HG02970 (cell line): ENCODE data around the gene COQ6.
"Not testable (repeated sequence)": the region's sequence is repeated elsewhere in the genome, so short reads cannot be mapped to it uniquely, and the experiment has no call there.

ENCODE experiments used
- ATAC-seq: cut with Tn5 transposase; IDR thresholded peaks from one replicate; pipeline ENCODE4 v1.9.1; 2021; ENCODE audit warnings: mild to moderate bottlenecking, moderate library complexity, moderate number of reproducible peaks; ENCODE audit not compliant: unreplicated experiment, low FRiP score

Gene COQ6

DNA sequence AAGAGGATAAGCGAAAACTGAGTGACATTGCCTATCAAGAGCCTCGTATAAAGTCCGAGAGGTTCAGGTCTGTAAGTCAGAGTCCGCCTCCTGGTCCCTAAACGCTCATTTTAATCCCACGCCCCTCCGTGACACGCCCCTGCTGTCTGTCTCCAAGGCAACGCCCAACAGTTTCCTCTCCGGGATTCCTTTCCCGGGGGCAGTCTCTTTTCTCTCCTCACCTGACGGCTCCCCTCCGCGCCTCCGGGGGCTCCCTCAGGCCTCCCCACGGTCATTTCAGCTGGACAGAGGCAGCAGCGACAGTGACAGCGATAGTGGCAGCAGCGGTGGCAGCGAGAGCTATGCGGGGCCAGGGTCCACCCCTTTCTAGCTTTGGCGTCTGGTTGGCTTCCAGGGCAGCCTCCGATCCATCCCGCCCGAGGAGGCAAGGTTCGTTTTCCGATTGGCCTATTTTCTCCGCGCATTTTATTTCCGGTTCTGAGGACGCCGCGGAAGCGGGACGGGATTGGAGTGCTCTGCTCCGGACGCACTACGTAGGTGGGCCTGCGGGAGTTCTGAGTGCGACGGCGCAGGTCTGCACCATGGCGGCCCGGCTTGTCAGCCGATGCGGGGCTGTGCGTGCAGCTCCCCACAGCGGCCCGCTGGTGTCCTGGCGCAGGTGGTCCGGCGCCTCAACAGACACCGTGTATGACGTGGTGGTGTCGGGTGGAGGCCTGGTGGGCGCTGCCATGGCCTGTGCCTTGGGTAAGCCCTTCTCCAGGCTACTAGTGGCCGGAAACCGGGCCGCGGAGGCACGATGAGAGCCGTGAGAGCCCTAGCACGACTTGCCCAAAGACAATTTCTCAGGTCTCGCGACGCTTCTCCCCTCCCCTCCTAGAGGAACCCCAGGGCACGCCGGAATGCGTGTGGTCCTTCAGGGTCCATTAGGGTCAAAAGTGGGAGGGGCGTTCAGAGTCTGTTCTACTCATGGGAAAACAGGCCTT, at the start of gene COQ6, which contains the start of gene FAM161B:
COQ6 (plus strand) TSS at position 551 of the 983 bp plus-strand sequence; CDS start at position 582, 31 bp downstream.
FAM161B (minus strand) TSS at position 343 of the 983 bp plus-strand sequence; CDS start at position 275, 68 bp downstream.
- ATAC-seq, result peak; percentile 87

DNA sequence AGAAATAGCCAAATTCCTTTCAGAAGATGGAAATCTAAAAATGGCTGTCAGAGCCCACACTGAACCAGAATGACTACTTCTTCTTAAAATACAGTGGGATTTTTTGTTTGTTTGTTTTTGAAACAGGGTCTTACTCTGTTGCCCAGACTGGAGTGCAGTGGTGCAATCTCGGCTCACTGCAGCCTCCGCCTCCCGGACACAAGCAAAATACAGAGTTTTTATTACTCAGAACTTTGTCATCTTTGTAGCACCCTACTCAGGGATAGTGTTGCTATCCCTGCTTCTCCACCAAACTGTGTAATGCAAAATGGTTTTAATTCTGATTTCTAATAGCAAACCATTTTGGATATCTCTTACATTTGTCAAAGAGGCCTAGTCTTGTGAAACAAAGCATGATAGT, 47.1 kb upstream of the COQ6 start:
- no peak for ATAC-seq

DNA sequence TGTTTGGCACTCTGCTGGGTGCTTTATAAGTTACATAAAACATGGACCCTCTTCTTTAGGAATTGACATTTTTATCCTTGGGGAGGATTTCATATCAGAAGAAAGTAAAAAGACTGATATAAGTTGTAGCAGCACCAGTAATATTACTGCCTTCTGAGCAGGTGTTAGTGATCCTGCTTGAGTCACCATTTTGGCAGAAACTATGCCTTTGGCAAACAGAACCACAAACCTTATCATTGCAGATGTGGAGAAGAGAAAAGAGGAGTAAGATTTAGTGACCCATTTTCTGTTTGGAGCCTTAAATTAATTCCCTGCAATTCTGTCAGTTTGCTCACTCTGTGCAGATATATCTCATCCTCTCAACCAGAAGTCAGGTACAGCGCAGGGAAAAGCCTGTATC, 40.4 kb upstream of the COQ6 start:
- ATAC-seq, result no peak

DNA sequence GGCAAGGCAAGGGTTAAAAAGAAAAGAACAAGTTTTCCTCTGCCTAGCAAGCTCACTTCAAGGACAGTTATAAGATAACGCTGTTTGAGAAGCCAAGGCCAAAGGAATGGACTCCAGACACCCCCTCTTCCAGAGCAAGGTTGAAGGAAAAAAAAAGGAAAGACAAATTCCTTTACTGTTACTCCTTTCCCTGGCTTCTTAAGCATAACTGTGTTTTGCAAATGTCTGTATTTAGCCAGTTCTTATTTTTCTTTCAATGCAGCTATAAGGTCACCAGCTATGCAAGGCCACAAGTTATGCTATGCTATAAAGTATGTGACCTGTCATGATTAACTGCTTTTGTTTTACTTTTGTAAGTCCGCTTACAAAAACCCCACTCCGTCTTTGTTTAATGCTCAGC, 36.8 kb upstream of the COQ6 start:
- ATAC-seq, result no peak

DNA sequence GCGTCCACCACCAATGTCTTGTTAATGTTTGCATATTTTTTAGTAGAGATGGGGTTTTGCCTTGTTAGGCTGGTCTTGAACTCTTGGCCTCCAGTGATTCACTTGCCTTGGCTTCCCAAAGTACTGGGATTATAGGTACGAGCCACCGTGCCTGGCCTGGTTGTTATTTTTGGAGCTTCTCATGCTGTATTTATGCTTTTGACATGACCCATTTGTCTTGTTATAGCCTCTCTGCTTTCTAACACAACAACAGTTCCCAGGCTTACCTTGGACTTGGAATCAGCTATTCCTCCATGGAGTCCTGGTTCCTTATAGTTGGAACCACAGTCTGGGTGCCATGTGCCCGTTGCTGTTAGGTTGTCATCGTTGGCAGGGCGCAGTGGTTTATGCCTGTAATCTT, 33.8 kb upstream of the COQ6 start:
- no peak for ATAC-seq

DNA sequence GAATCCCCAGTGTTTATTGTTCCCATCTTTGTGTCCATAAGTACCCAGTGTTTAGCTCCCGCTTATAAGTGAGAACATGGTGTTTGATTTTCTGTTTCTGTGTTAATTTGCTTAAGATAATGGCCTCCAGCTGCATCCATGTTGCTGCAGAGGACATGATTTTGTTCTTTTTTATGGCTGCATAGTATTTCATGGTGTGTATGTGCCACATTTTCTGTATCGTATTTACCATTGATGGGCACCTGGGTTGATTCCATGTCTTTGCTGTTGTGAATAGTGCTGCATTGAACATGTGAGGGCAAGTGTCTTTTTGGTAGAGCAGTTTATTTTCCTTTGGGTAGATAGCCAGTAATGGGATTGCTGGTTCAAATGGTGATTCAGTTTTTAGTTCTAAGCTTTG, 30.6 kb upstream of the COQ6 start:
- not testable (repeated sequence) for ATAC-seq

DNA sequence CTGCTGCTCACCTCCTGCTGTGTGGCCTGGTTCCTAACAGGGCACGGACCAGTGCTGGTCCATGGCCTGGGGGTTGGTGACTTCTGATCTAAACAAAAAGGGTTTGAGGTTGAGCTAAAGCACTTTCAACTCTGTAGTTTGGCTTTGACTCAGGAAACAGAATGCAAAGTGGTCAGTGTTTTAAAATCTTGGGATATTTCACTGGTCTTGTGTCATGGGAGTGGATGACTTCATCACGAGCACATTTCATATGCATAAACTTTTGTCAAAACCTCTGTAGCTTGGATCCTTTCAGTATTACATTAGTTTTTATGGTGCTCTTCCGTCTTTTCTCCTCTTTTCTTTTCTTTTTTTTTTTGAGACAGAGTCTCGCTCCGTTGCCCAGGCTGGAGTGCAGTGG, 25.8 kb upstream of the COQ6 start:
- no peak for ATAC-seq

DNA sequence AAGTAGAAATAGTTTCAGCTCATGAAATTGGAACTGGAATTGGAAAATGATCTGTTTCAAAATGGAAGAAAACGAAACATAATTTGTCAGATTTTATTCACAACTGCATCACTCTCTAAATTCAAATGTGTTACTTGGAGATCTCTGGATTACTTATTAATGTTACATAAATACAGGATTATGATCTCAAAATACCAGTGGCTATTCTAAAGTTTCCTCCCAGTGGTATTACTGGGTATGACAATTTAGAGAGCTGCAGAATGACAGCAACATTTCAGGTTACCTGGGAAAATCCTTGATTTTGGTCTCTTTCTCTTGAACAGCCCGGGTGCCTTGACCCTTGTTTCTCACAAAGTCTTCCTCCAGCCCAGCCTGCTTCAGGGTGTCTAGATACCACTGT, 14.4 kb upstream of the COQ6 start:
- no peak for ATAC-seq

DNA sequence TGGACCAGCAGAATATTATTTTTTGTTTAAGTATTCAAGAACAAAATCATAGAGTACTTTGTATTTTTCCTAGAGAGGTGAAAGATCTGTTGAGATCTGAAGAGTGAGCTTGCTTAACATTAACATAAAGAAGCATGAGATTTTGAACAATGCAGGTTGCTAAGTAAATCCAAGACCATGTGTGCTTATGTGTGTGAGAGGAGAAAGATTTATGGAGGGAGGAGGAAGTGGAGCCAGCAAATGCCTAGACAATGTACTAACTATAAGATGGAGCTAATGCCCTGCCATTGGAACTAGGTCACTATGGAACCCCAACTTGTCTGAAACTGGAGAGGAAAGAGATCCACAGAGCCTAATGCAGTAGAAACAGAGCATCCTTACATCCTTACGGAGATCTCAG, 13.6 kb upstream of the COQ6 start:
- ATAC-seq, result no peak

DNA sequence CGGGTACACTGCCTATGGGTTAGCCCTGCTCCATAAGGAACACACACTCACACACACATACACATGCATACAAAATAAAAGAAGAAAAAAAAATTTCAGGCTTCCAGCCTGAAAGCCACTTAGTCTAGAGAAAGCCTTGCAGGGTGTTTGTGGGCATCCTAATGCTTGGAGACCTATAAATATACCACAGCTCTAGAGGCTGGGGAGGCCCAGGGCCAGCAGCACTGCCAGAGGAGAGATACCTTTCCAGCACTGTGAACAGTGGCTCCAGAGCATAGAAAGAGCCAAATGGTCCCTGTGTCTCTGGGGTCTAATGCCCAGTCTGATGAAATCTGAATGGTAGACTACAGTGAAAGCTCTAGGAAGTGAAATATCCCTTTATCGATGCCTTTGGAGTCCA, 13.1 kb upstream of the COQ6 start:
- no peak for ATAC-seq

DNA sequence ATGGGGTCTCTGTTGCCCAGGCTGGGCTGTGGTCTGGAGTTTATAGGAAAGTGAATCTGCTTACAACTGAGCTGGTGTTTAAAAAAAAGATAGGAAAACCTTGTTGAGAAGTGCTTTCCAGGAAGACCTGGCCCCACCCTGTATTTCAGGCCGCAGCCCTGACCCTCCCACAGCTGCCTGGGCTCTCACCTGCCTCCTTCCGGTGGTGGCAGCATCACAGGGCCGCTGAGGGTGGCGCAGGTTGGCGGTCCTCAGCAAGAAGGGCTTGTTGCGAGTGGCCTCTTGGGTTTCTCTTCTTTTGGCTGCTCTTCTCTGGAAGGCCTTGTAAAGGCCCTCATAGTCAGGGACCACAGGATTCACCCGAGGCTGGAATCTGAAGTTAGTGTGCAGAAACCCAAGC, 7.9 kb upstream of the COQ6 start:
- ATAC-seq, result no peak

DNA sequence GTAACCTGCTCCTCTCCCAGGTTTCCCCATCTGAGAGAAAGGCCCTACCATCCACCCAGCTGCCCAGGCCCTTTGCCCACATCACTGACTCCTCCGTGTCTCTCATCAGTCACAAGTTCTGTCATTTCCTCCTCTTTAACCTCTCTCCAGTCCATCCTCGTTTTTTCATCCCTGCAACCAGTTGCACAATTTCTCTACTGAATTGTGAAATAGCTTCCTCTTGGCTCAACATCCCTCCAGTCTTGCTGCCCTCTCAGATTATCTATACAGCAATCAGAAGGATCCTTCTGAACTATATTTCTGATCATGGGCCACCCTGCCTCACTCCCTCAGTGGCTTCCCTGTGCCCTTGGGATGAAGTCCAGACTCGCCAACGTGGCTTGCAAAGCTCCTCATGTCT, 7.0 kb upstream of the COQ6 start:
- ATAC-seq, result no peak

DNA sequence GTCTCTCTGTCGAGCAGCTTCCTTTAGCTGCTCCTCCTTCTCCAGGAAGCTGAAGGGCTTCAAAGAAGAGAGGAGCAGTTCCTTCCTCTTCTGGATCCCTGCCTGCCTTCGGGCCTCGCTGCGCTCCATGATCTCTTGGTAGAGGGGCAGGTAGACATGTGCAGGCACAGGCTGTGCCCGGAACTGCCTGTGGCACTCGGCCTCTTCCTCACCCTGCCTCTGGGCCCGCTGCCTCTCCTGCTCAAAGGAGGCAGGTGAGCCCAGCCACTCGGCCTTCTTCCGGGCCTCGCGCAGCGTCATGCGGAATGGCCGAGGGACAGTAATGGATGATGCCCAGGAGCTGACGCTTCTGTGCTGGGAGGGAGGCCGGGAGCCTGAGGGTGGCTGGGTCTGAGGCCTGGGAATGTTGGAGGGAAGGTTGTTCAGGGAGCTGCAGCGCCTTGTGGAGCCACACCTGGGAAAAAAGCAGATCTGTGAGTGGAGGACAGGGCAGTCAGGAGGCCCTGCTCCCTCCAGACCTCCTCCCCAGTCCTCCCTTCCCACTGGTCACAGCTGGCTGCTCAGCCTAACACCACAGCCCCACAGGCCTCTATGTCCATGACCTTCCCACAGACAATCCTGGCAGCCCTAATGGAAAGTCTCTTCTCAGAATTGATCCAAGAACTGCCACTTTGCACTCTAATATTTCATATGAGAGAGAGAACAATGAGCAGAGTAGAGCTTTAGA, 5.5 kb upstream of the COQ6 start:
- no peak for ATAC-seq

DNA sequence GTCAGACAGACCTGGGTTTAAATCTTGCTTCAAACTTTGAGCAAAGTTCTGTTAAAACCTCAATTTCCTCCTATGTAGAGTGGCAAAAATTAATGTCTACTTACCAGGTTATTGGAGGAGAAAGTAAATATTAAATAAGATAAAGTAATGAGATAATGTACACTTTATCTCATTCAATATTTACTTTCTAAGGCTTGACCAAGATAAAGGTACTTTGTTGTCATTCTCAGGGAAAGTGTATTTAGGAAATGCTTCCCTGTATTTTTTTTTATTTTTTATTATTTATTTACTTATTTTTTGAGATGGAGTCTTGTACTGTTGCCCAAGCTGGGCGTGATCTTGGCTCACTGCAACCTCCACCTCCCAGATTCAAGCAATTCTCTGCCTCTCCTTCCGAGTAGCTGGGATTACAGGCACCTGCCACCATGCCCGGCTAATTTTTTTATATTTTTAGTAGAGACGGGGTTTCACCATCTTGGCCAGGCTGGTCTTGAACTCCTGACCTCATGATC, 4.9 kb upstream of the COQ6 start:
- ATAC-seq, result no peak

DNA sequence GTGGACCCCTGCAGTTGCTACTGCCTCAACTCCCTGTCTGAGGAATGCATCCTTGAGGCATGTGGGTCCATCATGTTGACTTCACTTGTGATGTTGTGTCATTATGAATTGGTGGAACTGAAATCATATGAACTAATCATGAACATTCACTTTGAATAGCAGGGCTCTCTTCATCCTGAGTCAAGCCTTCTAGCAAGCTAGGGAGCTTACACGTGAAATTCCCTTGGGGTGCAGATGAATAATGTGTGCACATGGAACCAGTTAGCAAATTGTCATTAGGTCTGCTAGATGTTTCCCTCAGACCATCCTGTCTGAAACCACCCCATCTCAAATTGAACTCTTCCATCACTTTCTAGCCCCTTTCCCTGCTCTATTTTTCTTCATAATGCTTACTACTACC, 3.6 kb downstream of the COQ6 start:
- no peak for ATAC-seq

DNA sequence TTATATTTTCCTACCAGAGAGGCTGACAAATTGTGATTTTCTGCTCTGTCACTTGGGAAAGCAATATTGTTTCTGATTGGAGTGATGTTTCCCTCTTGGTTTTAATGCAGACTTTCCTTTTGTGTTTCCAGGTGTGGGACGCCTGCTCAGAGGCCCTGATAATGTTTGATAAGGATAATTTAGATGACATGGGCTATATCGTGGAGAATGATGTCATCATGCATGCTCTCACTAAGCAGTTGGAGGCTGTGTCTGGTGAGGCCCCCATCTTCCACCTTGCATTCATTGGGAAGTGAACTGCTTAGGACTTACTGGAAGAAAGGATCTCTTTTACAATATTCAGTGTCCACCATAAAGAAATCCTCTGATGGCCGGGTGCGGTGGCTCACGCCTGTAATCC, 5.6 kb downstream of the COQ6 start:
- ATAC-seq, result no peak

DNA sequence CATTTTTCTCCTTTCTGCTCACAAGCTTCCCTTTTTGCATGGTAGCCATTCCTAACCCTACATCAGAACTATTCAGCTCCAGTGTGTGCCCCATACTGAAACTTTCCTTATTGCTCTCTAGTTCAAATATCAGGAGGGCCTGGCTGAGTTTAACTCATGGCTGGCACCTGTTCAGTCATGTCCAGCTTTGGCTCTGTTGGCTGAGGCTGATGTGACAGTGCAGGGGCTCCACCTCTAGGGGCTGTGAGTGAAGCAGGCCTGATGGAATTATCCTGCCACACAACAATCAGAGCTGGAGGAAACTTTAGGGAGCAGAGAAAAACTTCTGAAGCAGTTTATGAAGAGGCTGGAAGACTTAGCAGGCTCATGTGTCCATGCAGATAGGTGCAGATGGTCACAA, 8.5 kb downstream of the COQ6 start:
- ATAC-seq, result no peak

DNA sequence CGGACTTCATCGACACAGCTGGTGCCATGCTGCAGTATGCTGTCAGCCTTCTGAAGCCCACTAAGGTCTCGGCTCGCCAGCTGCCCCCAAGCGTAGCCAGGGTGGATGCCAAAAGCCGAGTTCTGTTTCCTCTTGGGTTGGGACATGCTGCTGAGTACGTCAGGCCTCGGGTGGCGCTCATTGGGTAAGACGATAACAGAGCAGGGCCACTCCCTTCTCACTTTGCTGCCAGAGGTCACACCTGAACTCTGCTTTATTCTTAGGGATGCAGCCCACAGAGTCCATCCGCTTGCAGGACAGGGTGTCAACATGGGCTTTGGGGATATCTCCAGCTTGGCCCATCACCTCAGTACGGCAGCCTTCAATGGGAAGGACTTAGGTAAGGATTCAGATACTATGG, 11.1 kb downstream of the COQ6 start:
- ATAC-seq, result no peak

DNA sequence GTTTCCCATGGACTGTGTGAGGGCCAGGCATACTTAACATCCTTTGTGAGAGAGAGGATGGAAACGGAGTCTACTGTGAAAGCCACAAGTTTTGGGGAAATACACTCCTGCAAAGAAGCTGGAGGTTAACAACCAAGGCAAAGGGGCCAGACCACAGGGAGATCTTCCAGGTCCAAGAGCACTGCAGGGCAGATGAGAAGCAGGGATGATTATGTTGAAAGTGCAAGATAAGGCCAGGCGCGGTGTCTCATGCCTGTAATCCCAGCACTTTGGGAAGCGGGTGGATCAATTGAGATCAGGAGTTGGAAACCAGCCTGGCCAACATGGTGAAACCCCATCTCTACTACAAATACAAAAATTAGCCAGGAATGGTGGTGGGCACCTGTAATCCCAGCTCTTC, 15.1 kb downstream of the COQ6 start:
- no peak for ATAC-seq

DNA sequence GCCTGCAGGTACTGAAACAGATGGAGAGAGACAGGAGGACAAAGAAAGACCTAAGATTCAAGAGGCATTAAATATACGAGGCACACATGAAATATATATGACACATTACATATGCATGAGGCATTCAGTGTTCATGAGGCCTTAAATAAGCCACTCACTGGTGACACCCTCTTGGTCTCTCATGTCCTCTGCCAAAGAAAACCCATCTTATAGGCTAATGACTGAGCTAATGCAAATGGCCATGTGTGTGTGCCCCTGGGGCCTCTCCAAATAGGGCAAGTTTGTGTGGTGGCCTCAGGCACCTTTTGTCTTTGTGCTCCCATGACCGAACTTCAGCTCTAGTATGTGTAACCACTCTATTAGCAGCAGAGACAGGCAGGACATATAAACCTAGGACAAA, 18.8 kb downstream of the COQ6 start:
- ATAC-seq, result no peak

DNA sequence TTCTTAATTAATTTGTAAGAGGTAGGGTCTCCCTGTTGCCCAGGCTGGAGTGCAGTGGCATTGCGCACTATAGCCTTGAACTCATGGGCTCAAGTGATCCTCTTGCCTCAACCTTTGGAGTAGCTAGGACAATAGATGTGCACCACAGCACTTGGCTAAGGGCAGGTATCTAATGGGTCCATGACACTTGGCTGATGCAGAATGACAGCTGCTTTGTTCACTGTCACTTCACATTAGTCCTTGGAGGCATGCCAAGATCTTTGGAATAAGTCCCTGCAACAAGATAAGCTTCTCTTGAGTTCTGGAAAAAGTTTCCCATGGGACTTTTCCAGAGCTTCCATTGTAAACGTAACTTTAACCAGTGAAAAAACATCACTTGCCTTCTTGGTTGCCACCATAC, 23.4 kb downstream of the COQ6 start:
- no peak for ATAC-seq
